DMS53 (cell line): ENCODE data around the gene HOXD11.
A peak's percentile ranks its signal among the peaks of the same experiment; 100 is the strongest.

Source experiments
- DNase-seq: peaks from one replicate; lab custom pipeline; 2025; lab: John Stamatoyannopoulos, UW

Gene HOXD11

GRCh38 chr2:176148751-176149421, 41.8 kb downstream of the HOXD11 start:
- no peak for DNase-seq

GRCh38 chr2:176149481-176149938, 42.4 kb downstream of the HOXD11 start:
- no peak for DNase-seq

DNA sequence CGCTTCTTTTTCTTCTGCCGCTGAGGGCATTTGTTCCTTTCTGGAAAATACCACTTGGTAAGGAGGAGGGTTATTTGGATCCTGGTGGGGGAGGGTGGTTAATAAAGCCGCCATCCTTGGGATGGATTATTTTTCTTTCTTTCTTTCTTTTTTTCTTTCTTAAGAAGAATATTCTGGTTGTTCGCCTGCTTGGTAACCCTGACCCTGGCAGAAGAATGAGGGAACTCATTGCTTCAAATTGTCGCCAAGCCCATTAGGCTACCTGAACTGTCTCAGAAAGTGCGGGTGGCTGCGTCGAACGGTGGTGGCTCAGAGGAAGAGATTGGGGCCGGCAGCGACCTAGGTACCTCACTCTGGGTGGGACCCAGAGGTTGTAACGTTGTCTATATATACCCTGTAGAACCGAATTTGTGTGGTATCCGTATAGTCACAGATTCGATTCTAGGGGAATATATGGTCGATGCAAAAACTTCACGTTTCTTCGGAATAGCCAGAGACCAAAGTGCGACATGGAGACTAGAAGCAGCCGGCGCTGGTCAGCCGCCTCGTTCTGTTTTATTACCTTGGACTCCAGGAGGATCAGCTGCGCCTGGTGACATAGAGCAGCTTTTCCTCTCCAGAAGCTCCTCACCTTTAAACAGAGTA, 43.0 kb downstream of the HOXD11 start:
- DNase-seq, result no peak

- no peak for DNase-seq
These were observed 43.7 kb downstream of the HOXD11 start for GRCh38 chr2:176150584-176151441.

DNA sequence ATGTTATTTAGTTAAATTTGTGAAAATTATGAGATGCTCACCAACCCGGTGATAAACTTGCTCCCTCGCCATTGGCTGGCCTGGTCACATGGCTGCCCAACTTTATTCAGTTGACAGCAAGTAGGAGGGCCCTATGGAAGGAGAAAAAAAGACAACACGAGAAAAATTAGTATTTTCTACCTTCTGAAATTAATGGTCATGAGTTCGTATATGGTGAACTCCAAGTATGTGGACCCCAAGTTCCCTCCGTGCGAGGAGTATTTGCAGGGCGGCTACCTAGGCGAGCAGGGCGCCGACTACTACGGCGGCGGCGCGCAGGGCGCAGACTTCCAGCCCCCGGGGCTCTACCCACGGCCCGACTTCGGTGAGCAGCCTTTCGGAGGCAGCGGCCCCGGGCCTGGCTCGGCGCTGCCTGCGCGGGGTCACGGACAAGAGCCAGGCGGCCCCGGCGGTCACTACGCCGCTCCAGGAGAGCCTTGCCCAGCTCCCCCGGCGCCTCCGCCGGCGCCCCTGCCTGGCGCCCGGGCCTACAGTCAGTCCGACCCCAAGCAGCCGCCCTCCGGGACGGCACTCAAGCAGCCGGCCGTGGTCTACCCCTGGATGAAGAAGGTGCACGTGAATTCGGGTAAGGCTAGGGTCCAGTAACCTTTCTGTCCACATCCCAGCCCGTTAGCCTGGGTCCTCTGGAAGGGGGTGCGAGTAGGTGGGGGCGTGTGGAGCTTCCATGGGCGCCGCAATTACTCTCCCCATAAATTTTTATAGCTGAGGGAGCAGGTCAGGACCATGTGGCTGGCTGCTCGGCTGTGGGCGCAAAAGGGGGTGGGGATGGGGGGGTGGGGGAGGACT, 44.6 kb downstream of the HOXD11 start, which contains the start of gene HOXD4:
Gene HOXD4 (plus strand): TSS at position 109 of the 846 bp plus-strand sequence. CDS start 84 bp downstream, at position 193.
- DNase-seq, result no peak

DNA sequence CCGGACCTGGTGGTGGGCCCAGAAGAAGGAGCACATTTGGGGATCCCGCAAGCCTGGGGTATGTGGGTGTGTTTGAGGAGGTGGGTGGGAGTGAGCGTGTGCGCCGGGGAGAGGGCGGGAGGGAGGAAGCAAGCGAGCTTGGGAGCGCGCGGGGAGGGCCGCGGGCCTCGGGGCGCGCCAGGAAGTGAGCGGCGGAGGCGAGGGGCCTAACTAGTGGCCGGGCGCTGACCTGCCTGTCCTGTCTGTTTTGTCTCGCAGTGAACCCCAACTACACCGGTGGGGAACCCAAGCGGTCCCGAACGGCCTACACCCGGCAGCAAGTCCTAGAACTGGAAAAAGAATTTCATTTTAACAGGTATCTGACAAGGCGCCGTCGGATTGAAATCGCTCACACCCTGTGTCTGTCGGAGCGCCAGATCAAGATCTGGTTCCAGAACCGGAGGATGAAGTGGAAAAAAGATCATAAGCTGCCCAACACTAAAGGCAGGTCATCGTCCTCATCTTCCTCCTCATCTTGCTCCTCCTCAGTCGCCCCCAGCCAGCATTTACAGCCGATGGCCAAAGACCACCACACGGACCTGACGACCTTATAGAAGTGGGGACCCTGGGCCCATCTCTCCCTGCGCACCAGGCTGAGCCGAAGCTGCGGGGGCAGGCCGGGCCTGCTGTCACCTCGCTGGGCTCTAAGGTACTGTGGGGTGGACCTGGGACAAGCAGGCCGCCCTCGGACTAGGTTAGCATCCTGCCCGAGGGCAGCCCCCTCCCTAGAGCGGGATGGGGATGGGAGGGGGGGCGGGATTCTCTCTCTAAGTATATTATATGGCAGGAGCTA, 45.5 kb downstream of the HOXD11 start:
- DNase-seq, result peak; percentile 45

GRCh38 chr2:176154576-176155252, 47.6 kb downstream of the HOXD11 start:
- no peak for DNase-seq

GRCh38 chr2:176155356-176156044, 48.4 kb downstream of the HOXD11 start:
- DNase-seq, result no peak

- DNase-seq, result no peak
These were observed 49.3 kb downstream of the HOXD11 start for GRCh38 chr2:176156301-176156806.

GRCh38 chr2:176156807-176157498, 49.9 kb downstream of the HOXD11 start, which contains the start of gene HOXD3:
TSS of gene HOXD3 (plus strand) at chr2:176157307. CDS start at chr2:176169115, 11,808 bp downstream.
- peak; percentile 52 for DNase-seq

- DNase-seq, result peak; percentile 90
These were observed 50.6 kb downstream of the HOXD11 start for GRCh38 chr2:176157499-176158185.

GRCh38 chr2:176158186-176158591, 51.1 kb downstream of the HOXD11 start:
- DNase-seq, result peak; percentile 75

DNA sequence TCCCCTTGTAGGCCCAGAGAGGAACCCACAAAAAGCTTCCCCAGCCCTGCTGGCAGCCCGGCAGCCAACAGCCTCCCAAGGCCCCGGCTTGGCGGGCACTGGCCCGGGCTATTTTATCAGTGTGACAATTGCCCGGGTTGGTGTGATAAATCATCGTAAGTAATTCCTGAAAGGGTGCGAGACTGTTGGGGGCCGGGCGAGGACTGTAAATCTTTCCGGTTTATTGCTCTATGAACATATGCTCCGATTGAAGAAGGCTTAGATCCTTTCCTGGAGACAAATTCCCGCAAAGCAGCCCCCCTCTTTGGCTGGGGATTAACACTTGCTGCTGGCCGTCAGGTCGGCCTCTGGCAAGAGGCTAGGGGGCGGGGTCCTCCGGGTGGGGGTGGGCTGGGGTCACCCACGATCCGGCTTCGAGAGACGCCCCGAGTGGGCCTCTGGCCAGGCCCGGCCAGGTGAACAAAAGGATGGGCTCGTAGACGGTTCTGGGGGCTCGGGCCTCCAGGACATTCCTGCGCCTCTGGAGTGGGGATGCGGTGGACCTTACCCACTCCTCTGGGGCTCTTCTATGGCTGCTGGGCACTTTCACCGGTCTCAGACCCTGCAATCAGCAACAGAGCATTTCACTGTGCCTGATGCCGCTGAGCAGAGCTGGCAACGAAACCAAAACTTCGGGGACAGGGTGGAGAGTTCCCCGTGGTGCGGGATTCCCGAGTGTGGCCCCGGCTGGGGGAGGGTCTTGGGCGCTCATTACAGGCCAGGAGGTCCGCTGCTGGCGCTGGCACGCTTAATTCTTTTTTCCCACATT, 52.0 kb downstream of the HOXD11 start:
- DNase-seq, result peak; percentile 53
